HG02840 (cell line): ENCODE results near the gene TFB1M.

ENCODE experiments used
- ATAC-seq: cut with Tn5 transposase; IDR thresholded peaks from one replicate; pipeline ENCODE4 v1.9.1; 2021; ENCODE audit warnings: mild to moderate bottlenecking, moderate library complexity, moderate number of reproducible peaks; ENCODE audit not compliant: unreplicated experiment, low FRiP score

Gene TFB1M

GRCh38 chr6:155213611-155214372 is 100.5 kb downstream of the TFB1M start:
- no peak for ATAC-seq

GRCh38 chr6:155212616-155213380 is 101.5 kb downstream of the TFB1M start:
- no peak for ATAC-seq

GRCh38 chr6:155212106-155212505 is 102.2 kb downstream of the TFB1M start:
- ATAC-seq = no peak

GRCh38 chr6:155207223-155207622 is 107.1 kb downstream of the TFB1M start:
- no peak for ATAC-seq
